Activated T-cell treated with anti-CD3 and anti-CD28 coated beads for 4 hours (primary cell): Measurements from ENCODE around the gene IL1RL1.
"Not testable (repeated sequence)": the region's sequence is repeated elsewhere in the genome, so short reads cannot be mapped to it uniquely, and the experiment has no call there.

ENCODE experiments used
- DNase-seq: peaks from one replicate; pipeline ENCODE4 v3.0.0-alpha.2; 2020

IL1RL1 gene

GRCh38 chr2:102294802-102295489 is 16.4 kb upstream of the IL1RL1 start:
- DNase-seq = no peak

DNA sequence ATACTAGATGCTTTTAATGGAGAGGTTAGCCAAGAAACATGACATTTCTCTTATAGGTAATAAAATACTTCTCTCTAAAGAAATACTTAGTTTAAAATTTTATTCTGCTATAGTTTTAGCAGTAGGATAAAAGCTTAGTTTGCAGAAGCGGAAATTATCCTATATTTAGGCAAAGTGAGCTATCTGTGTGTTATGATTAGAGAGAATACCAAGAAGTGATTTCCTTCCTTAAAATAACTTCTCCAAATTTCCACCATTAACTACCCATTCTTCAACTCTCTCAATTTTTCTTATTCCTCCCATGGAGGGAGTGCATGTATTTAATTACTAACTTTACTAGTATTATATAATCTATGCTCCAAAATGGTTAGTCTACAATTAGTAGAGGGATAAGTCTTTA is 15.8 kb upstream of the IL1RL1 start:
- no peak for DNase-seq

GRCh38 chr2:102296449-102296848 is 14.9 kb upstream of the IL1RL1 start:
- no peak for DNase-seq

- no peak for DNase-seq
These were observed 13.5 kb upstream of the IL1RL1 start for GRCh38 chr2:102297891-102298290.

DNA sequence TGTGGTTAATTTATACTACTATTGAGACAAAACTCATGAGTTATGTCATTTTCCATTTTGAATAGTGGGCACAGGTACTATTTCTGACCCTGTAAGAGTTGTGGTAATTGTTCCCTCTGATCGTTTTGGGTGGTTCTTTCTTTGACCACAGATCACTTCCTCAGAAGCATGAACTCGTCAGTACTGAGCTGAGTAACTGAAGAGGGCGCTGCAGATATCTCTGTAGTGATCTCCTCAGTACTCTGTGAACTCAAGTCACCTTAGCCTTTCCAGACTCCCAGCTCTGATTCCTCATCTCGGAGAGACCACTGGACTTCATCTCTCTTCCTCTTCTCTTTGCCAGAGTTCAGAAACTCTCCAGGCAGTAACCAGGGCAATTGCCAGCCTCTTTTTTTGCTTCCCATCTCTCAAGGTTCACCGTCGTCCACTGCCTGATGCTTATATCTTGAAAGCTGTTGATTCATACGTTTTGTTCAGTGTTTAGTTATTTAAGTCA is 9.4 kb upstream of the IL1RL1 start:
- peak; percentile 31 for DNase-seq

DNA sequence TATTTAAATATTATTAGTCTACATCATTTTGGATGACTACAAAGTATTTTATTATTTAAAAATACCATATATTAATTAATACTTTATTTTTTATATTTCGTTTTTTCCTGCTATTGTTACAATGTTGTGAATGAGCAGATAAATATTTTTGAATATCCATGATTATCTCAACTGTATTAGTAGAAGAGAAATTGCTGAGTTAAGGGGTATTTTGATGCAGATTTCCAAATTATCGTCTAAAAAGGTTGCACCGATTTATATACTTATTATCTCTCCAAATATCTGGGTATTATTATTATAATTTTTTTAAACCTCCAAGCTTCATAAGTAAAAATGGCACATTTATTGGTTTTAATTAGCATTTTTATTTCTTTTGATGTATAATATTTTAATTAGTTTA is 8.9 kb upstream of the IL1RL1 start:
- DNase-seq = no peak

DNA sequence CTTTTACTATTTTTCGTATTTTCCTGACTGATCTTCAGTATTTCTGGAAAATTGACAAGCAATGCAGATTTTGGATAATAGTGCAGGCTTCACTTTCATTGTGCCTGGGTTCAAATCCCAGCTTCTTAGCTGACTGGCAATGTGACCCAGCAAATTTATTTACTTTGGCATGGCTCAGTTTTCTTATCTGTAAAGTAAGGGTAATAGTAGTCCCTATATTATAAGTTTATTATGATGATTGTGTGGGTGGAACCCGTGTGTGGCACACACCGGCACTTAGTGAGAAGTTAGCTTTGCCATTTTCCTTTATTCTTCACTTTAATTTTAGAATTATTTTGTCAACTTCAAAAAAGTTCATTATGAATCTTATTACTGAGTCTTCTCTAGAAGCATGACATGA is 7.8 kb upstream of the IL1RL1 start:
- DNase-seq = no peak

GRCh38 chr2:102304268-102304667 is 7.1 kb upstream of the IL1RL1 start:
- no peak for DNase-seq

- DNase-seq = no peak
These were observed 6.4 kb upstream of the IL1RL1 start for GRCh38 chr2:102304711-102305611.

GRCh38 chr2:102306125-102306524 is 5.2 kb upstream of the IL1RL1 start:
- DNase-seq = no peak

DNA sequence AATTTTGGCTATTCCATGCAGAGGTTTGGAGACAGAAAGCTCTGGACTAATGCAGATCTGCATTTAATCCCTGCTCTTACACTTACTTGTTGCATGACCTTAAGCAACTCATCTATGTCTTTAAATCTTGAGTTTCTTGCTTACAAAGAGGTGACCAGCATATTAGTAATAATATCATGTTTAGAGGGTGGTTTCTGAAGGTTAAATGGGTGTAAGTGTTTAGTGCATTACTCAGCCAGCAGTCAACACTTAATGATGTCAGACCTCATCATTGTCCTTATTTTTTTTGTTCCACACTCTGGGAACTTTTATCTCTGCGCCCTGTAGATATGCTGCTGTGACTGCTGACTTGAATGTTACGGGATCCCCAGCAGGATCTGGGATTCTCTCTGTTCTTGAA is 1.7 kb downstream of the IL1RL1 start:
- DNase-seq = no peak

GRCh38 chr2:102313471-102313870 is 2.1 kb downstream of the IL1RL1 start:
- DNase-seq = no peak

GRCh38 chr2:102313950-102314349 is 2.6 kb downstream of the IL1RL1 start:
- DNase-seq = no peak

DNA sequence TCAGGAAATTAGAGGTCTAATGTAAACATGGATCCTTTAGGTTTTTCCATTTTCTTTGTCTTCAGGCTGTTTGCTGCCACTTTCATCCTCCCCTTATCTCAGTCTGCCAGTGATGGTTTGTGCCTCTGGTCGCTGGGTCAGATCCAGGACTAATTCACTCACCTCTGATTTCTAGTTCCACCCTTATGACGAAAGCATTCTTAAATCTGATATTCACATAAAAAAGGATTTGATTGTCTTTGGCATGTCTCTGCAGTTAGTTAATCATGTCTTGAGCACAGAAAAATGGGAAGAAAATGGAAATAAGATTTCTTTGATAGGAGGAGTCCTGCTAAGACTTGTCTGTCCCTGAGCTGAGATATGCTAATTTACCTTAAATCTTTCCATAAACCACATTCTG is 4.6 kb downstream of the IL1RL1 start:
- DNase-seq = no peak

GRCh38 chr2:102317715-102318114 is 6.4 kb downstream of the IL1RL1 start:
- no peak for DNase-seq

DNA sequence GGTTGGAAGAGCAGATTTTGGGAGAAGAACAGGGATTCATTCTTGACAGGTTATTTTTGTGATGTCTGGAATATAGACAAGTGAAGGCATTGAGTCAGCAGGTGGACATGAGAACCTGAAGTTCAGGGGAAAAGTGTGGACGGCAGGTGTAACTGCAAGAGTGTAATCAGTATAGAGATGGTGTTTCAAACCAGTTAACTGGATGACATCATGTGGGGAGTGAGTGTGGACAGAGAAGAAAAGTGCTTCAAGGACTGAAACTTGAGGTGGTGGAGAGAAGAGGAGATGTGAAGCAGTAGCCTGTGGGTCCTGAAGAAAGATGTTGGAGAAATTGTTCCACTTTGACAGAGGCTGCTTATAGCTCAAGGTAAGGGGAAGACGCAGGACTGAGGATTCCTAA is 7.1 kb downstream of the IL1RL1 start:
- DNase-seq = no peak

- no peak for DNase-seq
These were observed 10.8 kb downstream of the IL1RL1 start for GRCh38 chr2:102321941-102322719.

GRCh38 chr2:102324914-102325313 is 13.6 kb downstream of the IL1RL1 start:
- not testable (repeated sequence) for DNase-seq

GRCh38 chr2:102331311-102331980 is 20.1 kb downstream of the IL1RL1 start:
- no peak for DNase-seq

DNA sequence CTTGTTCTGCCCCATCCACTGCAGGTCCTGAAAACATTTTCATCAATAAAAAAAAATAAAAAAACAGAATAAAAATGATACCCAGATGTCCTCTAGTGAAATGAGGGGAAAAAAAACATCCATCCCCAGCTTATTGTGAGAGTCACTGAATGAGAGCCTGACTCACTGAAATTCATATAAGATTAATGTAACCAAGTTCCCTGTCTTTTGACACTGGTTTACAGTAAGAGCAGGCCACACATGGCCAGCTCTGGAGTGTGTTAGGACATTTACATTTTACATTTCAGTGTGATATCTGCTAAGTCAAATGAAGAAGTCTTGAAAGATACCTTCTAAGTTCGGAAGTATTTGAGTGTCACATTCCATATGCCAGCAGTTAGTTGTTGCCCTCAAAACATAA is 23.1 kb downstream of the IL1RL1 start:
- no peak for DNase-seq

GRCh38 chr2:102335871-102336366 is 24.6 kb downstream of the IL1RL1 start:
- no peak for DNase-seq

- DNase-seq = no peak
These were observed 25.2 kb downstream of the IL1RL1 start for GRCh38 chr2:102336502-102336945.
